Sigmoid colon (tissue), 7 donors: ENCODE measurements around the gene FMN2. TPM values are rescaled to one million over a fixed set of nuclear protein-coding genes. Genes with fewer than 3 reads are reported as not detected.
"Not testable (repeated sequence)": the region's sequence is repeated elsewhere in the genome, so short reads cannot be mapped to it uniquely, and the experiment has no call there.

ENCODE experiments used
- DNase-seq: peaks from one replicate; pipeline ENCODE4 v3.0.0-alpha.2; 2019
- H3K27ac ChIP-seq, 4 donors: fragments of 200-600 bp; sonication (generic); one replicate each; pipeline ENCODE4 v1.5.1; 2016 to 2019; ENCODE audit warnings: mild to moderate bottlenecking in 1 of 4
- H3K27me3 ChIP-seq, 3 donors: fragments of 200-600 bp; sonication (generic); one replicate each; pipeline ENCODE4 v1.5.1; 2019; ENCODE audit warnings: mild to moderate bottlenecking in 1 of 3
- H3K36me3 ChIP-seq, 4 donors: fragments of 200-600 bp; sonication (generic); one replicate each; pipeline ENCODE4 v1.5.1; 2016 to 2019
- H3K4me1 ChIP-seq, 4 donors: fragments of 200-600 bp; sonication (generic); one replicate each; pipeline ENCODE4 v1.5.1; 2017 to 2019
- H3K4me3 ChIP-seq, 4 donors: fragments of 200-600 bp; sonication (generic); one replicate each; pipeline ENCODE4 v1.5.1; 2017 to 2019; ENCODE audit warnings: mild to moderate bottlenecking in 2 of 4, moderate library complexity in 1 of 4
- H3K9me3 ChIP-seq, 4 donors: fragments of 200-600 bp in 3 of 4; sonication (generic) in 3 of 4; one replicate each; pipeline versions ENCODE4 v1.5.1 to v1.6.1; 2013 to 2019
- EP300 ChIP-seq, 4 donors: sonication (generic); formaldehyde crosslinking; IDR thresholded peaks; one replicate each; pipeline ENCODE4 v1.6.1; 2017; ENCODE audit warnings: antibody characterized with exemption in 4 of 4
- POLR2A ChIP-seq, 2 donors: fragments of 450-650 bp; IDR thresholded peaks; one replicate each; pipeline ENCODE4 v1.6.1; 2016; ENCODE audit warnings: antibody characterized with exemption in 2 of 2, mild to moderate bottlenecking in 2 of 2, moderate library complexity in 2 of 2
- POLR2AphosphoS5 ChIP-seq, 4 donors: sonication (generic); formaldehyde crosslinking; IDR thresholded peaks; one replicate each; pipeline ENCODE4 v1.6.1; 2017; ENCODE audit warnings: antibody characterized with exemption in 4 of 4
- WGBS, 2 donors: extraction: QIAGEN DNeasy Blood & Tissue Kit; methylation state at CpG; one replicate each; pipeline ENCODE4 v1.1.7; 2013; 5-methylcytosine and 5-hydroxymethylcytosine counted together
- intact Hi-C: fragments of 100-400 bp; cut with DNase I; formaldehyde crosslinking; loops from one replicate; pipeline ENCODE4 v1.15.1; 2023
- polyA plus RNA-seq, 3 donors: library from polyadenylated mRNA; stranded (reverse); fragments of 200-250 nt; gene quantifications; one replicate each; pipeline ENCODE4 v1.2.3, GENCODE V29; 2013
- total RNA-seq, 4 donors: library from RNA; depleted of rRNA; stranded (reverse); fragments of >200 nt; gene quantifications; one replicate each; pipeline ENCODE4 v1.1.0, GENCODE V29; 2016
- TF ChIP-seq, protein P1 (sequence below), 4 experiments: fragments of 450-650 bp in 3 of 4; fragments of 200-600 bp in 1 of 4; IDR thresholded peaks; one replicate each; pipeline ENCODE4 v1.5.1; 2016 to 2019; ENCODE audit warnings: antibody characterized with exemption in 4 of 4, mild to moderate bottlenecking in 3 of 4, moderate library complexity in 2 of 4
- donor health status: healthy with polysubstance abuse.
- donor health status: Bipolar disorder and iron deficiency.
- donor health status: healthy.

FMN2 gene
- total and polyA plus RNA-seq, 7 donors = 1.5 to 16.9 (median 10.3) TPM

DNA sequence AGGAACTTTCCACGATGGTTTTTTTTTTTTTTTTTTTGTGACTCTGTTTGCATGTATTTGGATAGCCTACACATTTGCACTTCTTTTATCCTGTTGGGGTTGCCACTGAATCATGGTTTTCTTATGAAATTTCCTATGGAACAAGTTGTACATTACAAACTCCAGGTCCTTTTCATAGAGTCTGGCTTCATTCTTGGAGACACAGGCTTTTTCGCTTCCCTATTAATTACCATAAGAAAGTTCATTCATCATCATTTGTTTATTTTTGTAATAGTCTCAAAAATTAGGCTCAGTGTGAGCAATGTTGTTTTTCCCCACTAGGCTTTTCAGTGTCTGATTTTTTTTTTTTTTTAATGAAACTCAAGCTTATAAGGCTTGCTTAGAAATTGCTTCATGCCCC lies 179.4 kb downstream of the FMN2 start:
- Histone ChIP-seq H3K4me3 (no peak overlapping the region), H3K27ac (no peak overlapping the region), H3K9me3 (no peaks in the 10 kb centered on the region), H3K36me3 (no peaks in the 10 kb centered on the region), H3K27me3 (no peaks in the 10 kb centered on the region), H3K4me1 (peaks cover 0 to 4% (median 0%) of the 10 kb centered on the region in 4 donors)
- no peak for TF ChIP-seq POLR2AphosphoS5 (IDR thresholded peaks at IDR 0.05)
- TF ChIP-seq POLR2A (IDR thresholded peaks at IDR 0.05) = no peak
- TF ChIP-seq EP300 (IDR thresholded peaks at IDR 0.05) = no peak
- TF ChIP-seq, protein P1, sequence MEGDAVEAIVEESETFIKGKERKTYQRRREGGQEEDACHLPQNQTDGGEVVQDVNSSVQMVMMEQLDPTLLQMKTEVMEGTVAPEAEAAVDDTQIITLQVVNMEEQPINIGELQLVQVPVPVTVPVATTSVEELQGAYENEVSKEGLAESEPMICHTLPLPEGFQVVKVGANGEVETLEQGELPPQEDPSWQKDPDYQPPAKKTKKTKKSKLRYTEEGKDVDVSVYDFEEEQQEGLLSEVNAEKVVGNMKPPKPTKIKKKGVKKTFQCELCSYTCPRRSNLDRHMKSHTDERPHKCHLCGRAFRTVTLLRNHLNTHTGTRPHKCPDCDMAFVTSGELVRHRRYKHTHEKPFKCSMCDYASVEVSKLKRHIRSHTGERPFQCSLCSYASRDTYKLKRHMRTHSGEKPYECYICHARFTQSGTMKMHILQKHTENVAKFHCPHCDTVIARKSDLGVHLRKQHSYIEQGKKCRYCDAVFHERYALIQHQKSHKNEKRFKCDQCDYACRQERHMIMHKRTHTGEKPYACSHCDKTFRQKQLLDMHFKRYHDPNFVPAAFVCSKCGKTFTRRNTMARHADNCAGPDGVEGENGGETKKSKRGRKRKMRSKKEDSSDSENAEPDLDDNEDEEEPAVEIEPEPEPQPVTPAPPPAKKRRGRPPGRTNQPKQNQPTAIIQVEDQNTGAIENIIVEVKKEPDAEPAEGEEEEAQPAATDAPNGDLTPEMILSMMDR (IDR thresholded peaks at IDR 0.05) = no peak
- 77 to 88% methylated on average over 2 of the region's 2 CpGs for WGBS, 2 donors
- DNase-seq = no peak
- intact Hi-C loops = no loop called here

DNA sequence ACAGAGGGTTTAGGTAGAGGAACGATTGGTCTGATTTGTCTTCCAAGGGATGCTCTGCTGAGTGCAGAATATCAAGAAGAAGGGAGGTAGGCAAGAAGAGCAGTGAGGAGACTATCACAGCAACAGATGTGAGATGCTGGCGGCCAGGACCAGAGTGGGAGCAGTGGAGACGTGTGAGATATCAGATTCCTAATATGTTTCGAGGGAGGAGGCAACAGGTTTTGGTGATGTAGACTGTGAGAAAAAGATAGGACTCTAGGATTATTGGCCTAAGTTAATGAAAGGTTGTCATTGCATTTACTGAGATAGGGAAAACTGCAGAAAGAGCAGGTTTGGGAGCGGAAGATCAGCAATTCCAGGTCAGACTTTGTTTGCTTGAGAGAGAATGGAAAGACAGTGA lies 182.9 kb downstream of the FMN2 start:
- 85 to 92% methylated on average over 5 of the region's 5 CpGs for WGBS, 2 donors
- Histone ChIP-seq H3K27me3 (no peaks in the 10 kb centered on the region), H3K27ac (no peak overlapping the region), H3K36me3 (no peaks in the 10 kb centered on the region), H3K4me1 (peaks cover 0 to 10% (median 0%) of the 10 kb centered on the region in 4 donors), H3K4me3 (no peak overlapping the region), H3K9me3 (no peaks in the 10 kb centered on the region)
- TF ChIP-seq, protein P1 (IDR thresholded peaks at IDR 0.05) = no peak
- TF ChIP-seq POLR2A (IDR thresholded peaks at IDR 0.05) = no peak
- TF ChIP-seq POLR2AphosphoS5 (IDR thresholded peaks at IDR 0.05) = no peak
- TF ChIP-seq EP300 (IDR thresholded peaks at IDR 0.05) = no peak
- intact Hi-C loops = no loop called here
- DNase-seq = no peak

DNA sequence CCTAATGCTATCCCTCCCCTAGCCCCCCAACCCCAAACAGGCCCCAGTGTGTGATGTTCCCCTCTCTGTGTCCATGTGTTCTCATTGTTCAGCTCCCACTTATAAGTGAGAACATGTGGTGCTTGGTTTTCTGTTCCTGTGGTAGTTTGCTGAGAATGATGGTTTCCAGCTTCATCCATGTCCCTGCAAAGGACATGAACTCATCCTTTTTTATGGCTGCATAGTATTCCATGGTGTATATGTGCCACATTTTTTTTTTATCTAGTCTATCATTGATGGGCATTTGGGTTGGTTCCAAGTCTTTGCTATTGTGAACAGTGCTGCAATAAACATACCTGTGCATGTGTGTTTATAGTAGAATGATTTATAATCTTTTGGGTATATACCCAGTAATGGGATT lies 183.5 kb downstream of the FMN2 start:
- DNase-seq, H3K27me3 ChIP-seq, H3K9me3 ChIP-seq, H3K27ac ChIP-seq, H3K4me3 ChIP-seq, H3K36me3 ChIP-seq: not testable (repeated sequence)
- H3K4me1 ChIP-seq = peaks cover 0 to 17% (median 1%) of the 10 kb centered on the region in 4 donors
- intact Hi-C loops = loop anchor here (5.0 kb wide), 1 partner anchor 33 kb away; no protein-coding TSS in a partner anchor

DNA sequence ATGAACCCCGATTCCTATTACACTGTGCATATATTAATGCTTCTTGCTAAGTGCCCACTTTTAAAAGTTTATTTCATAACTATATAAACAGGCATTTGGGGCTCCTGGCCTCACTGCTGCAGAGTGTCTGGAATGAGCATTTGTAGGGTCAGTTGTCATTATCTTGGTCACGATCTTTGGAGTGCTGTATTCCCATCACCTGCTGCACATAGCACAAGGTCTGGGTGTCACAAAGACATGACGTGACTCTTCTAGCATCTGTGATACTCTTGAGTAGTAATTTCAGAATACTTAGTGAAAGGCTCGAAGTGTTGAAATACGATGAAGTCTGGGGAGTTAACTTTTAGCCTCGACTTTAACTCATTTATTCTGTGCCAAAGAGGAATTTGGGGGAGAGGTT lies 186.4 kb downstream of the FMN2 start:
- H3K36me3 ChIP-seq = no peaks in the 10 kb centered on the region
- H3K9me3 ChIP-seq = no peaks in the 10 kb centered on the region
- DNase-seq = no peak
- TF ChIP-seq POLR2A (IDR thresholded peaks at IDR 0.05) (no peak), EP300 (IDR thresholded peaks at IDR 0.05) (no peak)
- H3K4me1 ChIP-seq = peaks cover 0 to 46% (median 10%) of the 10 kb centered on the region in 4 donors
- 83 to 85% methylated on average over 6 of the region's 6 CpGs for WGBS, 2 donors
- no peak overlapping the region for H3K4me3 ChIP-seq
- H3K27me3 ChIP-seq = no peaks in the 10 kb centered on the region
- intact Hi-C loops = loop anchor here (5.0 kb wide), 1 partner anchor 36 kb away; no protein-coding TSS in a partner anchor
- peak overlapping the region in 1 of 4 donors; percentile 68 for H3K27ac ChIP-seq

DNA sequence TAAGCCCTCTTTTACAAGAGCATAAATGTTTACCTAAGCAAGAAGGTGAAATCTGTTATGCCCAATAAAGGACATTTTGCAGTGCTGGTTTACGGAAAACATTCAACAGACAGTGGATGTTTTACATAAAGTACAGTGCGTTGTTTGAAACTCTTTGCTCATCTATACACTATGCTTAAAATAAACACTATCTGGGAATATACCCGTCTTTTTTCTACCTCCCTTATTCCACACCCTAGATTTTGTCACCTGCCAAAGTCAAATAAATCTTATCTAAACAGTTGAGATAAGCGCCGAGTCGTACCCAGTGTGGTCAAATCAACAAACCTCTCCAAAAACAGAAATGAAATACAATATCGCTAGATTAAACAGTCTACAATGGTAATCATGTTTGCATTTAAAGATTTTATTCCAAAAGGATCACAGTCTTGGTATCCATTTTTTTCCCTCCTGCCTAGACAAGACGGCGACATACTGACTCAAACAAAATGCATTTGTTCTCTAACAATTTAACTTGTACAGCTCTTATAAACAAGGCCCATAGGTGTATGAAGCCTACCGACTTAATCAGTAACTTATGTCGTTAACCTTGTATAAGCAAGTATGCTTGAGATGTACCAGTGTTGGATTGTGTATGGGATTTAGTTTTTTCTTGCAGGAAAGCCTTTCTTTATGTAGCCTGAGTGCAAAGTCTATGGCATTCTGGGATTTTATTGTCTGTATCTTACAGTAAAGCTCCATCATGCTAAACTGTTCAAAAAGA lies 189.1 kb downstream of the FMN2 start:
- H3K4me3 ChIP-seq = no peak overlapping the region
- no peak for TF ChIP-seq EP300 (IDR thresholded peaks at IDR 0.05)
- TF ChIP-seq, protein P1 (IDR thresholded peaks at IDR 0.05) = no peak
- no peak for TF ChIP-seq POLR2AphosphoS5 (IDR thresholded peaks at IDR 0.05)
- no peak for TF ChIP-seq POLR2A (IDR thresholded peaks at IDR 0.05)
- H3K27me3 ChIP-seq = no peaks in the 10 kb centered on the region
- no peak for DNase-seq
- H3K27ac ChIP-seq = peak overlapping the region in 3 of 4 donors; percentile 12 to 68 (median 52)
- intact Hi-C loops = no loop called here
- no peaks in the 10 kb centered on the region for H3K9me3 ChIP-seq
- peaks cover 0 to 43% (median 12%) of the 10 kb centered on the region in 4 donors for H3K4me1 ChIP-seq
- no peaks in the 10 kb centered on the region for H3K36me3 ChIP-seq
- 12 to 54% methylated on average over 11 of the region's 11 CpGs for WGBS, 2 donors
